ENCODE results near the gene CINP.
A peak's percentile ranks its signal among the peaks of the same experiment; 100 is the strongest.

The CINP gene

GRCh38 chr14:102345232-102345631 is 17.5 kb downstream of the CINP start:
- H3K4me3 Mint-ChIP-seq: no peak overlapping the region
- no peaks in the 10 kb centered on the region for H3K27me3 Mint-ChIP-seq (ENCODE audit: low read depth, poor library complexity)
- peaks cover 61% of the 10 kb centered on the region for H3K36me3 Mint-ChIP-seq (ENCODE audit: low read depth)
- H3K9me3 Mint-ChIP-seq: no peaks in the 10 kb centered on the region
- H3K27ac Mint-ChIP-seq: no peak overlapping the region
- TF ChIP-seq CTCF (IDR thresholded peaks at IDR 0.05): no peak
- H3K4me1 Mint-ChIP-seq: no peaks in the 10 kb centered on the region
- no peak for DNase-seq

- H3K9me3 Mint-ChIP-seq: no peaks in the 10 kb centered on the region
- DNase-seq: no peak
- H3K27ac Mint-ChIP-seq: peak overlapping the region; percentile 70
- no peaks in the 10 kb centered on the region for H3K4me1 Mint-ChIP-seq
- H3K36me3 Mint-ChIP-seq (ENCODE audit: low read depth): peaks cover 54% of the 10 kb centered on the region
- no peaks in the 10 kb centered on the region for H3K27me3 Mint-ChIP-seq (ENCODE audit: low read depth, poor library complexity)
- TF ChIP-seq CTCF (IDR thresholded peaks at IDR 0.05): no peak
- no peak overlapping the region for H3K4me3 Mint-ChIP-seq
These were observed 18.2 kb downstream of the CINP start for GRCh38 chr14:102344485-102344884.

GRCh38 chr14:102344084-102344483 is 18.6 kb downstream of the CINP start:
- no peaks in the 10 kb centered on the region for H3K27me3 Mint-ChIP-seq (ENCODE audit: low read depth, poor library complexity)
- no peaks in the 10 kb centered on the region for H3K9me3 Mint-ChIP-seq
- DNase-seq: no peak
- H3K27ac Mint-ChIP-seq: peak overlapping the region; percentile 70
- no peaks in the 10 kb centered on the region for H3K4me1 Mint-ChIP-seq
- H3K36me3 Mint-ChIP-seq (ENCODE audit: low read depth): peaks cover 50% of the 10 kb centered on the region
- no peak for TF ChIP-seq CTCF (IDR thresholded peaks at IDR 0.05)
- H3K4me3 Mint-ChIP-seq: no peak overlapping the region

GRCh38 chr14:102342238-102342637 is 20.5 kb downstream of the CINP start:
- no peaks in the 10 kb centered on the region for H3K9me3 Mint-ChIP-seq

GRCh38 chr14:102341566-102341965 is 21.1 kb downstream of the CINP start:
- peaks cover 51% of the 10 kb centered on the region for H3K36me3 Mint-ChIP-seq (ENCODE audit: low read depth)
- no peak overlapping the region for H3K4me3 Mint-ChIP-seq
- DNase-seq: no peak
- H3K27ac Mint-ChIP-seq: no peak overlapping the region
- no peaks in the 10 kb centered on the region for H3K4me1 Mint-ChIP-seq
- H3K27me3 Mint-ChIP-seq (ENCODE audit: low read depth, poor library complexity): no peaks in the 10 kb centered on the region
- no peak for TF ChIP-seq CTCF (IDR thresholded peaks at IDR 0.05)
- H3K9me3 Mint-ChIP-seq: no peaks in the 10 kb centered on the region

More at GRCh38 chr14:102342238-102342637, 20.5 kb downstream of the CINP start:
- Mint-ChIP-seq H3K4me3 (no peak overlapping the region), H3K36me3 (ENCODE audit: low read depth) (peaks cover 49% of the 10 kb centered on the region), H3K27ac (no peak overlapping the region), H3K4me1 (no peaks in the 10 kb centered on the region), H3K27me3 (ENCODE audit: low read depth, poor library complexity) (no peaks in the 10 kb centered on the region)
- DNase-seq: no peak
- no peak for TF ChIP-seq CTCF (IDR thresholded peaks at IDR 0.05)

GRCh38 chr14:102338724-102339123 is 24.0 kb downstream of the CINP start:
- peaks cover 58% of the 10 kb centered on the region for H3K36me3 Mint-ChIP-seq (ENCODE audit: low read depth)
- H3K4me3 Mint-ChIP-seq: no peak overlapping the region

More at GRCh38 chr14:102338724-102339123, 24.0 kb downstream of the CINP start:
- Mint-ChIP-seq H3K27ac (no peak overlapping the region), H3K27me3 (ENCODE audit: low read depth, poor library complexity) (no peaks in the 10 kb centered on the region), H3K9me3 (no peaks in the 10 kb centered on the region), H3K4me1 (peaks cover under 1% of the 10 kb centered on the region)
- no peak for TF ChIP-seq CTCF (IDR thresholded peaks at IDR 0.05)
- no peak for DNase-seq
